B cell (primary cell): Measurements from ENCODE around the gene CNTNAP2.

ENCODE experiments used
- EZH2 ChIP-seq: IDR thresholded peaks from 2 replicates; pipeline ENCODE4 v1.6.1; 2012; ENCODE audit warnings: borderline replicate concordance, low read depth, mild to moderate bottlenecking, moderate library complexity, low read length; ENCODE audit not compliant: insufficient read depth, poor library complexity, severe bottlenecking
- TF ChIP-seq, protein P1 (sequence below): fragments of 200-600 bp; IDR thresholded peaks from one replicate; pipeline ENCODE4 v1.8.0; 2022; ENCODE audit warnings: antibody characterized with exemption, mild to moderate bottlenecking

GRCh38 chr7:148332191-148333186, 2215.9 kb downstream of the CNTNAP2 start:
- TF ChIP-seq, protein P1, sequence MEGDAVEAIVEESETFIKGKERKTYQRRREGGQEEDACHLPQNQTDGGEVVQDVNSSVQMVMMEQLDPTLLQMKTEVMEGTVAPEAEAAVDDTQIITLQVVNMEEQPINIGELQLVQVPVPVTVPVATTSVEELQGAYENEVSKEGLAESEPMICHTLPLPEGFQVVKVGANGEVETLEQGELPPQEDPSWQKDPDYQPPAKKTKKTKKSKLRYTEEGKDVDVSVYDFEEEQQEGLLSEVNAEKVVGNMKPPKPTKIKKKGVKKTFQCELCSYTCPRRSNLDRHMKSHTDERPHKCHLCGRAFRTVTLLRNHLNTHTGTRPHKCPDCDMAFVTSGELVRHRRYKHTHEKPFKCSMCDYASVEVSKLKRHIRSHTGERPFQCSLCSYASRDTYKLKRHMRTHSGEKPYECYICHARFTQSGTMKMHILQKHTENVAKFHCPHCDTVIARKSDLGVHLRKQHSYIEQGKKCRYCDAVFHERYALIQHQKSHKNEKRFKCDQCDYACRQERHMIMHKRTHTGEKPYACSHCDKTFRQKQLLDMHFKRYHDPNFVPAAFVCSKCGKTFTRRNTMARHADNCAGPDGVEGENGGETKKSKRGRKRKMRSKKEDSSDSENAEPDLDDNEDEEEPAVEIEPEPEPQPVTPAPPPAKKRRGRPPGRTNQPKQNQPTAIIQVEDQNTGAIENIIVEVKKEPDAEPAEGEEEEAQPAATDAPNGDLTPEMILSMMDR = no peak
- no peak for TF ChIP-seq EZH2
